HG03108 (cell line): ENCODE measurements around the gene CATSPERE.
"Not testable (repeated sequence)": the region's sequence is repeated elsewhere in the genome, so short reads cannot be mapped to it uniquely, and the experiment has no call there.

Experiments
- ATAC-seq: cut with Tn5 transposase; IDR thresholded peaks from one replicate; pipeline ENCODE4 v1.9.1; 2021; ENCODE audit warnings: moderate library complexity; ENCODE audit not compliant: unreplicated experiment

Gene CATSPERE

DNA sequence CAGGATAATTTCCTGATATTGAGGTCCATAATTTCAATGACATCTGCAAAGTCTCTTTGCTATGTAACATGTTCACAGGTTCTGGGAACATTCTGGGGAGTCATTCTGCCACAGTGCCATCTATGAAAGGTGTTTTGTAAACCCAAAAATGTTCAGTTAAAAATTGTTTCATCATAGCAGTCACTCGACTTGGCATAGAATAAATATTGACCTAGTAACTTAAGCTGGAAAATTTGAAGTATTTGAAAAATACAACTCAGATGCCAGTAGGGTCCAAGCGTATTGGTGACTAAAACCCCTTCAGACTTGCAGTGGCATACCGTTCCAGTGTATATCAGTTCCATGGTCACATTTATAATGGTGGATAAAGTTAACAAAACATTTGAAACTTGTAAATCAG lies 198.6 kb downstream of the CATSPERE start:
- ATAC-seq, result no peak

DNA sequence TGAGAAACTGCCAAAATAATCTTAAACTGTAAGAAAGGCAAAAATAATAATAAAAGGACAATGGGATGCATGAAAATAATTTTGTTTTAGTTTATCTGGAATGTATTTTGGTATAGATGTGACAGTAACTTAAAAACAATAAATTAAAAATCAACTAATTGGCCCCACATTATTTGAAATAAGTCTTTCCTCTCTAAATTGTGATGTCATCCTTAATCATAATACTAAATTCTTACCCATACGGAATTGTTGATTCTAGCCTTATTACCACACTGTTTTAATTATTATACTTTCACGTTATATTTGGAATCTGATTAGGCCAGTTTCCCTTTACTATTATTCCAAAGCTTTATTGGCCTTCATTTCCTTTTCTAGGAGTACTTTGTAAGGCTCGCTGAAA lies 199.5 kb downstream of the CATSPERE start:
- ATAC-seq, result no peak

DNA sequence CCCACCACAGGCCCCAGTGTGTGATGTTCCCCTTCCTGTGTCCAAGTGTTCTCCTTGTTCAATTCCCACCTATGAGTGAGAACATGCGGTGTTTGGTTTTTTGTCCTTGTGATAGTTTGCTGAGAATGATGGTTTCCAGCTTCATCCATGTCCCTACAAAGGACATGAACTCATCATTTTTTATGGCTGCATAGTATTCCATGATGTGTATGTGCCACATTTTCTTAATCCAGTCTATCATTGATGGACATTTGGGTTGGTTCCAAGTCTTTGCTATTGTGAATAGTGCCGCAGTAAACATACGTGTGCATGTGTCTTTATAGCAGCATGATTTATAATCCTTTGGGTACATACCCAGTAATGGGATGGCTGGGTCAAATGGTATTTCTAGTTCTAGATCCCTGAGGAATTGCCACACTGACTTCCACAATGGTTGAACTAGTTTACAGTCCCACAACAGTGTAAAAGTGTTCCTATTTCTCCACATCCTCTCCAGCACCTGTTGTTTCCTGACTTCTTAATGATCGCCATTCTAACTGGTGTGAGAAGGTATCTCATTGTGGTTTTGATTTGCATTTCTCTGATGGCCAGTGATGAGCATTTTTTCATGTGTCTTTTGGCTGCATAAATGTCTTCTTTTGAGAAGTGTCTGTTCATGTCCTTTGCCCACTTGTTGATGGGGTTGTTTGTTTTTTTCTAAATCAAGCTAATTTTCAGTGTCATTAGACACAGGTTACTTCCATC lies 200.7 kb downstream of the CATSPERE start:
- not testable (repeated sequence) for ATAC-seq

DNA sequence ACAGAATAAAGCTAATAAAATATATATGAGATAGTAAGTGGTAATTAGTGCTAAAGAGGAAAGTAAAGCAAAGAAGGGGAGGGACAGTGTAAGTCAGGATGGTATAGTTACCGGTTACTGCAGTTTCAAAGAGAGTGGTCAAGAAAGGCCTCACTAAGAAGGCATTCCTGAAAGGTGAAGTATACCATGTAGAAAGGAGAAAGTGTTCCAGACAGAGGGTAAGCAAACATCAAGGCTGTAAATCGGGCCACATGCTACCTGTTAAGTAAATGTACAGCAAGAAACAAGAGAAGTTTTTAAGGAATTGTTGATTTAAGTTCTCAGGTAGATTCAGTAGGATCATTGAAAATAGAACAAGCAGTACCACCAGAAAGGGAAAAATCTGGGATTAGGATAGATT lies 201.5 kb downstream of the CATSPERE start:
- ATAC-seq, result no peak

DNA sequence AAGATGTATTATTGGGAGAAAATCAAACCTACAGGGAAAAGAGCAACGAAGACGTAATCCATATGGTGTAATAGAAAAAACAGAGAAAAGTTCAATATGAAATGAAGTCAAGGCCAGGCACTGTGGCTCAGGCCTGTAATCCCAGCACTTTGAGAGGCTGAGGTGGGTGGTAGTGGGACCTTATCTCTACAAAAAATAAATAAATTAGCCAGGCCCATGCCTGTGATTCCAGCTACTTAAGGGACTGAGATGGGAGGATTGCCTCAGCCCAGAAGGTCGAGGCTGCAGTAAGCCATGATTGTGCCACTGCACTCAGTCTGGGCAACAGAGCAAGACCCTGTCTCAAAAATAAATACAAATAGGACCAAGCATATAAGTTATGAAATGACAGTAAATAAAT lies 203.3 kb downstream of the CATSPERE start:
- ATAC-seq, result no peak

DNA sequence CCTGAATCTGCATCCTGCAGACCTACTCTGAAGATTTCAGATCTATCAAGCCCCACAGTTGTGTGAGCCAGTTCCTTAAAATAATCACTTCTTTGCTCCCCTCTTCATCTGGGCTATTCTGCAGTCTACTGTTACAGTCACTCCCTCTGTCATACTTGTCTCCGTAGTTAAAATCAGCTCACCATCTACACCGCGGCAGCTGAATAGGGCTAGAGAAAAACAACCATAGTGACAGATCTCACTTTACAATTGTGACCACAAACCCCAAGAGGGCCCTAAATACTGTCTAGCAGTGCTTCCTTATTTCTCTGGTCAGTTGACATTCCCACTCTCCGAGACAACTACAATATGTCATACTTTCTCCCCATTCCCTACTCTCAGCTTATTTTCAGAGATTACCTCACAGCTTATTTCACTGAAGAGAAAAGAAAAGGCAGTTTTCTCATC lies 204.7 kb downstream of the CATSPERE start:
- ATAC-seq, result peak; percentile 93

DNA sequence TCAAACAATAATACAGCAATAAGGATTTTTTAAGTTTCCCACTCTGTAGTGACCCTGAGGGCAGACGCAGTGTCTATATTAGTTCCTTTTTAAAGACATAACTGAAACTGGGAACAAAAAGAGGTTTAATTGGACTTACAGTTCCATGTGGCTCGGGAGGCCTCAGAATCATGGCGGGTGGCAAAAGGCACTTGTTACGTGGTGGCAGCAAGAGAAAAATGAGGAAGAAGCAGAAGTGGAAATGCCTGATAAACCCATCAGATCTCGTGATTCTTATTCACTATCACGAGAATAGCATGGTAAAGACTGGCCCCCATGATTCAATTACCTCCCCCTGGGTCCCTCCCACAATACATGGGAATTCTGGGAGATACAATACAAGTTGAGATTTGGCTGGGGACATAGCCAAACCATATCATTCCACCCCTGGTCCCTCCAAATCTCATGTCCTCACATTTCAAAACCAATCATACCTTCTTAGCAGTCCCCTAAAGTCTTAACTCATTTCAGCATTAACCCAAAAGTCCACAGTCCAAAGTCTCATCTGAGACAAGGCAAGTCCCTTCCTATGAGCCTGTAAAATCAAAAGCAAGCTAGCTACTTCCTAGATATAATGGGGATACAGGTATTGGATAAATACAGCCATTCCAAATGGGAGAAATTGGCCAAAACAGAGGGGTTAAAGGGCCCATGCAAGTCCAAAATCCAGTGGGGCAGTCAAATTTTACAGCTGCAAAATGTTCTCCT lies 205.8 kb downstream of the CATSPERE start:
- not testable (repeated sequence) for ATAC-seq

DNA sequence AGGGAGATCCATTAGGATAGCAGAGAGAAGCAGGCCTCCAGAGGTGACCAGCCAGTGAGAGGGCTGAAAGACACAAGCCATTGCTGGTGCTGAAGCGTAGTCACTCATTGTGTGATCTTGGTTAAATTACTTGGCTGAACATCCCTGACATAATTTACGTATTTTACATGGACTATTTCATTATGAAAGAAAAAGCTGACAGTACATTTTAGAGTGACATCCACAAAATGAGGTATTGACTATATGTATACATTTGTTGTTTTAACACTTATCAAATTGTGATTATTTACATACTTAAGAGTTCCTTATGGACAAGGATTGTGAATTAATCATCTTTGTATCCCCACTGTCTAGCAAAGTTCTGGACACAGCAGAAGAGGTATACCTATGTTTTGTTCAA lies 206.7 kb downstream of the CATSPERE start:
- ATAC-seq, result no peak

DNA sequence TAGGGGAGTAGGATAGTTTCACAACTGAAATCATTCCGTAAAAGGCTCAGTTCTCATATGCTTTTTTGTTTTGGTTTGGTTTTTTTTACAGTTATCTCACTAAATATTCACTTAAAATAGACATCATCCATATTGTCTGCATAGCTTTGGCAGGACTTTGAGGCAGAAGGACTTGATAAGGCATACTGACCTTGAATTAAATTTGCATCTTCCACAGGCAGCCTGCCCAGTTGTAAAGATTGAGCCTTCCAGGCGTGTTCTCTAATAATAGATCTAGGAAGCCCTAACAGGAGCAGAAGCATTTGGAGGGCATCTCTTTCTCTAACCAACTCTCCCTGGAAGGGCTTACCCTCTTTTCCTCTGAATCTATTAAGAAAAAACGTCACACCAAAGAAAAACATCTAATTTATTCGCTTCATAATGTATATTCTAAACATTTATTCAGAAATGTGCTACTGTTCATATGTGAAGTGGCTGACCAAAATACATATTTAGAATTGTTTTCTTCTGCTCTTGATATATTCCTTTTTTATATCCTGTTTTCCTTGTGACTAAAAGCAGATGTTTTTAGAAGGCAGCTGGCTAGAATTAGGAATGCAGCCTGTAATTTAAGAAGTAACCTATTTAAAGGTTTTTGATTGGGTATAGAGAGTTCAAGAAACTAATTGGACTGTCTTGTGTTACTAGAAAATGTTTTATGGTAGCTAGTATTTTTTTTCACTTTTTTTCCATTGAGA lies 212.0 kb downstream of the CATSPERE start:
- no peak for ATAC-seq

DNA sequence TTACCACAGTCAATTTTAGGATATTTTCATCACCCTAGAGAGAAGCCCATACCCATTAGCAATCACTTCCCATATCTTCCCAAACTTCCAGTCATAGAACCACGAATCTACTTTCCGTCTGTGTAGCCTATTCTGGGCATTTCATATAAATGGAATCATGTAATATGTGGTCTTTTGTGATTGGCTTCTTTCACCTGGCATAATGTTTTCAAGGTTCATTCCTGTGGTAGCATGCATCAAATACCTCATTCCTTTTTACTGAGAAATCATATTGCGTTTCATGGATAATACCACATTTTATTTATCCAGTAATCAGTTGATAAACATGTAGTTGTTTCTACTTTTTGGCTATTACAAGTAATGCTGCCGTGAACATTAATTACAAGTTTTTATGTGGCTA lies 213.4 kb downstream of the CATSPERE start:
- no peak for ATAC-seq

DNA sequence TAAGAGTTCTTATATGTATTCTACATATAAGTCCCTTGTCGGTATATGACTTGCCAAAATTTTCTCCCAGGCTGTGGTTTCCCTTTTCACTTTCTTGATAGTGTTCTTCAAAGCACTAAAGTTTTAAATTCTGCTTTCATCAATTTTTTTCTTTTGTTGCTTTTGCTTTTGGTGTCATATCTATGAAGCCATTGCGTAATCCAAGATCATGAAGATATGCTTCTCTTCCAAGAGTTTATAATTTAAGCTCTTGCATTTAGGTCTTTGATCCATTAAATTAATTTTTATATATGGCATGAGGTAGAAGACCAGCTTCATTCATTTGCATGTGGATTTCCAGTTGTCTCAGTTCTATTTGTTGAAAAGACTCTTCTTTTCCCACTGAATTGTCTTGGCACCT lies 214.1 kb downstream of the CATSPERE start:
- ATAC-seq, result no peak

DNA sequence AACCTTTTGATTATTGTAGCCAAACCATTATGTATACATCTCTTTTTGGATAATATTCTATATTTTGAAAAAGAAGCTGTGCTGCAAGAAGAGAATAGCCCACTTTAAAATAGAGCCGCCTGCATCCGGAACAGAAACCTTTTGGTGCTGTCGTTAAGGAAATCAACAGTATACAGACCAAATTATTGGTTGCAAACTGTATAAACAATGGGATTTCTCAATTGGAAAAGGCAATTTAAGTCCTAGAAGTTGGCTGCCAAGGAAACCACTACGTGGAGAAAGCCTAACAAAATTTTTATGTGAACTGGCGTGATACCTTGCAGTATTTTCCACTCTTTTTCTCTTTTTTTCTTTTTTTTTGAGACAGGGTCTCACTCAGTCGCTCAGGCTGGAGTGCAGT lies 217.6 kb downstream of the CATSPERE start:
- no peak for ATAC-seq

DNA sequence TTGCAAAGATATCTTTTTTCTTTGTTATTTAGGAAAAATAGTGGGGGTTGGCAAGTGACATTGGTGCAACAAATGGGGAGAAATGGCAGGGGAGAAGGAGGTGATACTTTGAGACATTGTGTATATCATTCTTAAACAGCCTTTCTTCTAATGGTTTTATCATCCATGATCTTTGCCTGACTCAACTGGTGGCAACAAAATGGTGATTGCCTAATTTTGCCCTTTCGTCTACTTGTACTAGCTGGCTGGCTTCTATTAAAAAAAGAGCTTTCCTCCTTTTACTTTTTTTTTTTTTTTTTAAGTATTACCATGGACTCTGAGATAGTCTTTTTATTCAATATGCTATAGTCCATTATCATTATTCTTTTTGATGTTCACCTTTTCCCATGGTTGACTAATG lies 219.6 kb downstream of the CATSPERE start:
- ATAC-seq, result no peak

DNA sequence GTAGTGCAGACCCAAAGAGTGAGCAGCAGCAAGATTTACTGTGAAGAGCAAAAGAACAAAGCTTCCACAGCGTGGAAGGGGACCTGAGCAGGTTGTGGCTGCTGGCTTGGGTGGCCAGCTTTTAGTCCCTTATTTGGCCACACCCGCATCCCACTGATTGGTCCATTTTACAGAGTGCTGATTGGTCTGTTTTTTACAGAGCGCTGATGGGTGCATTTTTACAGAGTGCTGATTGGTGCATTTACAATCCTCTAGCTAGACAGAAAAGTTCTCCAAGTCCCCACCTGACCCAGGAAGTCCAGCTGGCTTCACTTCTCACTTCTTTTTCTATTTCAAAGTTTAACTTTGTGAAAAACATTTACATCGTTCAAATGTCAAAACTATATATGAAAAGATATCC lies 221.0 kb downstream of the CATSPERE start:
- ATAC-seq, result not testable (repeated sequence)
